NCI-H2029 (cell line): ENCODE results near the gene WIPF3.

Experiments
- DNase-seq: peaks from one replicate; lab custom pipeline; 2025; lab: John Stamatoyannopoulos, UW

WIPF3 gene

GRCh38 chr7:29809533-29810155 lies 3.3 kb downstream of the WIPF3 start:
- DNase-seq: no peak

- DNase-seq: no peak
These were observed 4.0 kb downstream of the WIPF3 start for GRCh38 chr7:29810297-29810696.

- no peak for DNase-seq
These were observed 4.6 kb downstream of the WIPF3 start for GRCh38 chr7:29810813-29811482.

GRCh38 chr7:29811586-29811985 lies 5.3 kb downstream of the WIPF3 start:
- no peak for DNase-seq

- DNase-seq: peak; percentile 22
These were observed 6.0 kb downstream of the WIPF3 start for GRCh38 chr7:29812185-29812876.

- DNase-seq: no peak
These were observed 9.1 kb downstream of the WIPF3 start for GRCh38 chr7:29815181-29816105.

- DNase-seq: no peak
These were observed 12.0 kb downstream of the WIPF3 start for GRCh38 chr7:29818308-29818707.

GRCh38 chr7:29825775-29826529 lies 19.6 kb downstream of the WIPF3 start:
- peak; percentile 11 for DNase-seq

- DNase-seq: no peak
These were observed 20.2 kb downstream of the WIPF3 start for GRCh38 chr7:29826530-29826822.

GRCh38 chr7:29826904-29827303 lies 20.6 kb downstream of the WIPF3 start:
- no peak for DNase-seq

GRCh38 chr7:29831705-29832104 lies 25.4 kb downstream of the WIPF3 start:
- DNase-seq: no peak

- no peak for DNase-seq
These were observed 27.6 kb downstream of the WIPF3 start for GRCh38 chr7:29833929-29834328.

- DNase-seq: no peak
These were observed 29.4 kb downstream of the WIPF3 start for GRCh38 chr7:29835718-29836117.

GRCh38 chr7:29839302-29839701 lies 33.0 kb downstream of the WIPF3 start:
- DNase-seq: no peak

GRCh38 chr7:29839921-29840320 lies 33.6 kb downstream of the WIPF3 start:
- DNase-seq: no peak

GRCh38 chr7:29840701-29841100 lies 34.4 kb downstream of the WIPF3 start:
- no peak for DNase-seq

GRCh38 chr7:29841926-29842701 lies 35.8 kb downstream of the WIPF3 start:
- DNase-seq: no peak

GRCh38 chr7:29843093-29843492 lies 36.8 kb downstream of the WIPF3 start:
- DNase-seq: peak; percentile 24

GRCh38 chr7:29843726-29844125 lies 37.4 kb downstream of the WIPF3 start:
- peak; percentile 37 for DNase-seq

- DNase-seq: no peak
These were observed 38.3 kb downstream of the WIPF3 start for GRCh38 chr7:29844559-29844958.

- DNase-seq: no peak
These were observed 41.2 kb downstream of the WIPF3 start for GRCh38 chr7:29847496-29847895.
